Effector memory CD4-positive, alpha-beta T cell (primary cell): ENCODE data around the gene GNS.
A peak's percentile ranks its signal among the peaks of the same experiment; 100 is the strongest.

Source experiments
- DNase-seq, 3 donors: peaks; one replicate each; pipeline ENCODE4 v3.0.0-alpha.2; 2020
- H3K27ac ChIP-seq: 2 replicates; pipeline ENCODE4 v1.7.0; 2013; ENCODE audit warnings: mild to moderate bottlenecking, low read length, moderate library complexity; ENCODE audit not compliant: insufficient read depth, poor library complexity, severe bottlenecking
- H3K27me3 ChIP-seq: replicated peaks from 2 replicates; pipeline ENCODE4 v1.7.0; 2013; ENCODE audit warnings: mild to moderate bottlenecking, low read length; ENCODE audit not compliant: insufficient read depth, control insufficient read depth, poor library complexity, severe bottlenecking
- H3K36me3 ChIP-seq: 2 replicates; pipeline ENCODE4 v1.7.0; 2013; ENCODE audit warnings: mild to moderate bottlenecking, low read length, moderate library complexity; ENCODE audit not compliant: control insufficient read depth, insufficient read depth
- H3K4me1 ChIP-seq: 2 replicates; pipeline ENCODE4 v1.7.0; 2013; ENCODE audit warnings: low read length, mild to moderate bottlenecking; ENCODE audit not compliant: control insufficient read depth, insufficient read depth, poor library complexity, severe bottlenecking
- H3K4me3 ChIP-seq: 2 replicates; pipeline ENCODE4 v1.7.0; 2013; ENCODE audit warnings: low read length, low read depth, mild to moderate bottlenecking; ENCODE audit not compliant: insufficient read depth, poor library complexity, severe bottlenecking
- H3K9me3 ChIP-seq: 2 replicates; pipeline ENCODE4 v1.7.0; 2013; ENCODE audit warnings: mild to moderate bottlenecking, low read length, moderate library complexity; ENCODE audit not compliant: control insufficient read depth

The GNS gene

GRCh38 chr12:64707362-64707761 lies 51.8 kb downstream of the GNS start:
- H3K27me3 ChIP-seq, result no peaks in the 10 kb centered on the region
- no peak overlapping the region for H3K27ac ChIP-seq
- no peak overlapping the region for H3K4me3 ChIP-seq
- H3K4me1 ChIP-seq, result no peaks in the 10 kb centered on the region
- no peak for DNase-seq
- peaks cover 5% of the 10 kb centered on the region for H3K36me3 ChIP-seq
- H3K9me3 ChIP-seq, result no peaks in the 10 kb centered on the region

- Histone ChIP-seq H3K27me3 (no peaks in the 10 kb centered on the region), H3K9me3 (no peaks in the 10 kb centered on the region), H3K4me1 (no peaks in the 10 kb centered on the region), H3K36me3 (peaks cover 6% of the 10 kb centered on the region), H3K4me3 (no peak overlapping the region), H3K27ac (no peak overlapping the region)
- DNase-seq, result no peak
Observed at GRCh38 chr12:64706857-64707256, 52.3 kb downstream of the GNS start.

- Histone ChIP-seq H3K27me3 (no peaks in the 10 kb centered on the region), H3K36me3 (peaks cover 6% of the 10 kb centered on the region), H3K9me3 (no peaks in the 10 kb centered on the region), H3K4me1 (peaks cover 5% of the 10 kb centered on the region), H3K27ac (no peak overlapping the region), H3K4me3 (no peak overlapping the region)
- DNase-seq, result no peak
Observed at GRCh38 chr12:64706306-64706705, 52.9 kb downstream of the GNS start.

GRCh38 chr12:64701283-64701682 lies 57.9 kb downstream of the GNS start:
- Histone ChIP-seq H3K4me1 (peaks cover 26% of the 10 kb centered on the region), H3K4me3 (no peak overlapping the region), H3K27me3 (no peaks in the 10 kb centered on the region), H3K27ac (peak overlapping the region; percentile 42), H3K36me3 (peaks cover 6% of the 10 kb centered on the region), H3K9me3 (no peaks in the 10 kb centered on the region)
- no peak for DNase-seq

- Histone ChIP-seq H3K36me3 (peaks cover 8% of the 10 kb centered on the region), H3K4me1 (peaks cover 32% of the 10 kb centered on the region), H3K27me3 (no peaks in the 10 kb centered on the region), H3K4me3 (no peak overlapping the region), H3K27ac (peak overlapping the region; percentile 42), H3K9me3 (no peaks in the 10 kb centered on the region)
- DNase-seq, result no peak
Observed at GRCh38 chr12:64700532-64700931, 58.7 kb downstream of the GNS start.

- peaks cover 36% of the 10 kb centered on the region for H3K4me1 ChIP-seq
- no peaks in the 10 kb centered on the region for H3K9me3 ChIP-seq
- no peak overlapping the region for H3K4me3 ChIP-seq
- no peak for DNase-seq
- H3K27ac ChIP-seq, result no peak overlapping the region
- peaks cover 15% of the 10 kb centered on the region for H3K36me3 ChIP-seq
- H3K27me3 ChIP-seq, result no peaks in the 10 kb centered on the region
Observed at GRCh38 chr12:64699504-64700115, 59.6 kb downstream of the GNS start.

GRCh38 chr12:64696080-64696741 lies 63.0 kb downstream of the GNS start:
- peak overlapping the region; percentile 27 for H3K27ac ChIP-seq
- no peaks in the 10 kb centered on the region for H3K9me3 ChIP-seq
- H3K36me3 ChIP-seq, result peaks cover 31% of the 10 kb centered on the region
- H3K27me3 ChIP-seq, result no peaks in the 10 kb centered on the region
- peaks cover 50% of the 10 kb centered on the region for H3K4me1 ChIP-seq
- H3K4me3 ChIP-seq, result no peak overlapping the region
- no peak for DNase-seq

- Histone ChIP-seq H3K27ac (peak overlapping the region; percentile 17), H3K9me3 (no peaks in the 10 kb centered on the region), H3K4me3 (no peak overlapping the region), H3K36me3 (peaks cover 32% of the 10 kb centered on the region), H3K4me1 (peaks cover 49% of the 10 kb centered on the region), H3K27me3 (no peaks in the 10 kb centered on the region)
- DNase-seq, result no peak
Observed at GRCh38 chr12:64695550-64695949, 63.7 kb downstream of the GNS start.

- Histone ChIP-seq H3K27ac (no peak overlapping the region), H3K4me1 (peaks cover 49% of the 10 kb centered on the region)
Observed at GRCh38 chr12:64694130-64695040, 64.8 kb downstream of the GNS start.

More at GRCh38 chr12:64694130-64695040, 64.8 kb downstream of the GNS start:
- Histone ChIP-seq H3K4me3 (no peak overlapping the region), H3K9me3 (no peaks in the 10 kb centered on the region), H3K27me3 (no peaks in the 10 kb centered on the region), H3K36me3 (peaks cover 32% of the 10 kb centered on the region)
- DNase-seq, result no peak
